Measurements from ENCODE around the gene COL8A1.
"Not testable (repeated sequence)": the region's sequence is repeated elsewhere in the genome, so short reads cannot be mapped to it uniquely, and the experiment has no call there.

The COL8A1 gene

DNA sequence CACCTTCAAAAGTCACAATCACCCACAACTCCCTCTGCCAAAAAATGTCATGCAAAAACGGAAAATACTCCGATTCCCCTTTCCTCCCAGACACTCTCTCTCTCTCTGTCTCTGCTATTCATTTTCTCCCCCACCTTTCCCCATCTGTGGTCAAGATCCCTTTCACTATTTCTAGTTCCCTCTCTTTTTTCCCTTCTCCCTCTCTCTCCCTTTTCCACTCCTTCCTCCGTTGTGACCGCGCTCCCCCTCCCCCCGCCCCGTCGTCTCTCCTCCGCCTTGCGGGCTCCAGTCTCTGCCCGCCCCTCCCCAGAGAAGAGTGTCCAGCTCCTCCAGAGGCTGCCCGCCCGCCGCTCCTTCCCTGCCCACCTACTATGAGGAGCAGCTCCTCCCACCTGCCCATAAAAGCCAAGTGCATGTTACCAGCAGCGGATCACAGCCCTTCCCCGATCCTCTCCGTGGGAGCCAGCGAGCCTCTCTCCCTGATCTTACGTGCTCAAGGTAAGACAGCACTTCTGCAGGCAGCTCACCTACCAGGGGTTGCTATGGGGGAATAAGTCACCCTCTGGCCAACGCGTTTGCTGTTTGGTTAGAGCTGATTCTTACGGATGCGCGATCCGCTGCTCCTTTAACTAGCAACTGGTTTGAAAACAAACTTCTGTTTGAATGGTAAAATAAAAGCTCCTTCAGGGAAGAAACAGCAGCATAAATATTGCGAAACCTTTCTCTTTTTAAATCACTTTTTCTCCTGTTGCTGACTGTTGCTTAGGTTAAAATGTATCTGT lies at the start of gene COL8A1:
TSS of gene COL8A1 (plus strand) at position 428 of the 782 bp plus-strand sequence. CDS start 152,089 bp downstream, outside the sequence.
- no peak for DNase-seq

DNA sequence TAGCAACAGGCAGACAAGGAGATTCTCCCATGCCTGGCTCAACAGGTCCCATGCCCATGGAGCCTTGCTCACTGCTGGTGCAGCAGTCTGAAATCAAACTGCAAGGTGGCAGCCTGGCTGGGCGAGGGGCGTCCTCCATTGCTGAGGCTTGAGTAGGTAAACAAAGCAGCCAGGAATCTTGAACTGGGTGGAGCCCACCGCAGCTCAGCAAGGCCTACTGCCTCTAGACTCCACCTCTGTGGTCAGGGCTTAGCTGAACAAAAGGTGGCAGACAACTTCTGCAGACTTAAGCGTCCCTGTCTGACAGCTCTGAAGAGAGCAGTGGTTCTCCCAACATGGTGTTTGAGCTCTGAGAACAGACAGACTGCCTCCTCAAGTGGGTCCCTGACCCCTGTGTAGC lies 49.2 kb upstream of the COL8A1 start:
- DNase-seq, result not testable (repeated sequence)

DNA sequence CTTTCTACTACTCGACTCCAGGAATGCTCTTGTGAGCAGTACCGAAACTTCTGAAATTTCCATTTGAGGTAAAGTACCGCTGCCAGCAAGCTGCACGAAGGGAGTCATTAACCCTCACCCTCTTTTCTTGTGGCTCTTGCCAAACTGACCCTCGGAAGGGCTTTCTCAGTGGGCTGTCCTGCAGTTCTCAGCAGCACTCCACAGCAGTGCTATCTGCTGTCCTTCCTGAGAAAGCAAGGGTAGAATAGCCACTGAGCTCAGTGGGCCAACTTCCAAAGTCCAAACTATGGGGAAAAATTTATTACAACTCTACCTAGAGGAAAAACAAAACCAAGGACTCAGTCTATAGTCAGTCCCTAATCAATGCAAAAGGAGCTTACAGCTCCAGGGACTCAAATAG lies 38.5 kb upstream of the COL8A1 start:
- no peak for DNase-seq

DNA sequence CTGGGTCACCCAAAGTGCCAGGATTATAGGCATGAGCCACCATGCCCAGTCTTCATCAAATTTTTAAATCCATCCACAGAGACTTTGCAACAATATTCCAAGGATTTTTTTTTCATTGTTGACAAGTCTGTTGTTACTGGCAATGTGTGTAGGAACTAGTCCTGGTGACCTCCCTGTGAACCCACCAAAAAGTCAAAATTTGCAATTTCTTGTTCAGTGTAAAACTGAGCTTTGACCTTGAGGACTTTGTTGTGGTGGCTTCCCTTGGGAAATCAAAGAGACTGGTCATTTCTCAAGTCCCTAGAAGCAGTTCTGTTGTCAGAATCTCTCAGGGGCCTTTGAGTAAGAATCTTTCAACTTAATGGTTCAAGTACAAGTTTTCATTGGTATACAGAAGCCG lies 36.9 kb upstream of the COL8A1 start:
- no peak for DNase-seq

DNA sequence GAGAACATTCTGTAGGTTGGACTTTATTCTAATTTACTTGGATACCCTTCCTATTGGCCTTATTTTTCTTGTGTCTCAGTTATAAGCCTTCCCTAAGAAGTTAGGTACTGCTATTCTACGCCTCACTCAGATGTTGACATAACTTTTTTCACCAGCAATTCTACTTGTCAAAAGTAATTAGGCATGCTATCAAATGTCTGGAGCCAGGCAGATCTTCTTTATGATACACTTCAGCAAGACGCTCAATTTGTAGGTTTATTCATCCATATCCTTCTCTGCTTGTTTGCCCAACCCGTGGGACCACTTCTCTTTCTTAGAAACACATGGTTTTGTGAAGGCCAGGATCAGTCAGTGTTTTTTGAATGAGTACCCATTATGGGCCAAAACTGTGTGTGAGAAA lies 36.2 kb upstream of the COL8A1 start:
- DNase-seq, result no peak

DNA sequence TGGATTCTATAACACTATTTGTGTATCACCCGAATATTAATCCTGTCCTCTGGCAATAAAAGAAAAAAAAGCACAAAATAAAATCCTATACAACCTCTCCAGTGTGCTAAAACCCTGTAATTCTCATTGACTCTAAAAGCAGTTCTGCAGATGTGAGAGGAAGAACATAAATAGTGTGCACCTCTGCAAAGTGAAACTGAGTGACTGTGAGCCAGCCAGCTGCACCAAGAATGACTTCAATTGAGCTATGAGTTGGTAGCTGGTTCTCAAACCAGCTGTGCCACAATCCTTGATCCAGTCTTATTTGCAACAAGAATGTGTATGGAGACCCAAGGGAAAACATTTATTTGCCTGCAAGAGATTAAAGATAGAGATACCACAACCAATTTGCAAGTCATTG lies 31.2 kb upstream of the COL8A1 start:
- DNase-seq, result no peak

DNA sequence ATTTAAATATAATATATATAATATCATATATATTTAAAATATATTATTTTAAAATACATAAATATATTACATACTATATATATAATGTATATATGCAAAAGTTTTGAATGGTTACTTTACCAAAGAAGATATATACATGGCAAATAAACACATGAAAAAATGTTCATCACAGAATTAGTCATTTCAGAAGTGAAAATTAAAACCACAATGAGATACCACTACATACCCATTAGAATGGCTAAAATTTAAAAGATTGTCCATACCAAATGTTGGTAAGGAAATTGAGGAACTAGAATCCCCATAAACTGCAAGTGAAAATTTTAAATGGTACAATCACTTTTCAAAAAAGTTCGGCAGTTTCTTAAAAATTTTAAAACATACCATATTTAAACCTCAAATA lies 23.6 kb upstream of the COL8A1 start:
- no peak for DNase-seq

DNA sequence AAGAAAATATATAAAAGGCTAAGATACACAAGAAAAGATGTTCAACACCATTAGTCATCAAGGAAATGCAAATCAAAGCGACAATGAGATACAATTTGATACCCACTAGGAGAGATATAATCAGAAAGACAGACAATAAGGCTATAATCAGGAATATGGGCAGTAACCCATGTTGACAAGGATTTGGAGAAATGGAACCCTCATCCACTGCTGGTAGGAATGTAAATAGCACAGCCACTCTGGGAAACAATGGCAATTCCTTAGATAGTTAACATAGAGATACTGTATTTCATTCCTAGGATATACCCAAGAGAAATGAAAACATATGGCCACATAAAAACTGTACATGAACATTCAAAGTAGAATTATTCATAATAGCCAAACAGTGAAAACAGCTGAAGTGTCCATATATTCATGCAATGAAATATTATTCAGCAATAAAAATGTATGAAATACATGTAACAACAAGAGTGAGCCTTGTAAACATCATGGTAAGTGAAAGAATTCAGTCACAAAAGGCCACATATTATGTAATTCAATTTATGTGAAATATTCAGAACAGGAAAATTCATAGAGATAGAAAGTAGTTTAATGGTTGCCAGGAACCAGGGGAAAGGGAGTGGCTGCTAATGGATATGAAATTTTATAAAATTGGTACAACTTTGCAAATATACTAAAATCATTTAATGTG lies 18.2 kb upstream of the COL8A1 start:
- no peak for DNase-seq

DNA sequence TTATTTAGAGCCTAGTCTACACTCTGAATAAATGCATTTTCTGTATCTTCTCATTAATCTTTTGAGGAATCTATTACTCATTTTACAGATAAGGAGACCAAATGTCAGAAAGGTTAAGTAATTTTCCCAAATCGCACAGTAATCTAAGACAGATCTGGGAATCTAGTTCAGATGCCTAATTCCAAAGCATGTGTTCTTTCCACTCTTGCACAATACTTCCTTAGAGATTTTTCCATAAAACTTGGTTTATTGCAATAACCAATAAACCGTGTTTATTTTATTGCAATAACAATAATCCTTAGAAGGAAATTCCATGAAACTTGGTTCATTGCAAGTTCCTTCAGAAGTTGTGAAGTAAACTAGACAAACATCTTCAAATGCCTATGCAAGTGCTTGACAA lies 17.4 kb upstream of the COL8A1 start:
- DNase-seq, result no peak

DNA sequence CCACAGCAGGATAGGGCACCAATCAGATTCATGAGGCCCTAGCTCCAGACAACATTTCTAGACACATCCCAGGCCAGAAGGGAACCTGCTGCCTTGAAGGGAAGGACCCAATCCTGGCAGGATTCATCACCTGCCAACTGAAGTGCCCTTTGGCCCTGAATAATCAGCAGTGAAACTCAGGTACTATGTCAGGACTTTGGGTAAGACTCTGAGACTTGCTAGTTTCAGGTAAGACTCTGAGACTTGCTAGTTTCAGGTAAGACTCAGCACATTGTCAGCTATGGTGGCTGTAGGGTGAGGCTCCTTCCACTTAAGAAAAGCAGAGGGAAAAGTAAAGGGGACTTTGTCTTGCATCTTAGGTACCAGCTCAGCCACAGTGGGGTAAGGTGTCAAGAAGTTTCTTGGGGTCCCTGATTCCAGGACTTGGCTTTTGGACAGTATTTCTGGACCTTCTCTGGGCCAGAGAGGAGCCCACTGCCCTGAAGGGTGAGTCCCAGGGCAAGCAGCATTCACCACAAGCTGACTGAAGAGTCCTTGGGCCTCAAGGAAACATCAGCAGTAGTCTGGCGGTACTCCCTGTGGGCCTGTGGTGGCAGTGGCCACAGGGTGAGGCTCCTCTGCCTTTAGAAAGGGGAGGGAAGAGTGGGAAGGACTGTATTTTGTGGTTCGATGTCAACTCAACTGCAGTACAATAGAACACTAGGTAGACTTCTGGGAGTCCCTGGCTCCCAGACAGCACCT lies 13.7 kb upstream of the COL8A1 start:
- DNase-seq, result no peak

DNA sequence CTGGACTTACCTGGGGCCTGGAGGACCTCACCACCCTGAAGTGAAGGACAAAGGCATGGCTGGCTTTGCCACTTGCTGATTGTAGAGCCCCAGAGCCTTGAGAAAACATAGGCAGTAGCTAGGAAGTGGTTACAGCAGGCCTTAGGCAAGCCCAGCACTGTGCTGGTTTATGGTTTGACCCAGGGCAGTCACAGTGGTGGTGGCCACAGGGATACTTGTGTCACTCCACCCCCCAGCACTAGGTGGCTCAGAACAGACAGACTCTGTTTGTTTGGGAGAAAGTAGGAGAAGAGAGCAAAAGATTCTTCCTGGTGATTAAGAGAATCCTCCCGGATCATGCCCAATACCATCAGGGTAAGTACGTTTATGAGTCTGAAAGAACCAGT lies 13.2 kb upstream of the COL8A1 start:
- DNase-seq, result no peak

DNA sequence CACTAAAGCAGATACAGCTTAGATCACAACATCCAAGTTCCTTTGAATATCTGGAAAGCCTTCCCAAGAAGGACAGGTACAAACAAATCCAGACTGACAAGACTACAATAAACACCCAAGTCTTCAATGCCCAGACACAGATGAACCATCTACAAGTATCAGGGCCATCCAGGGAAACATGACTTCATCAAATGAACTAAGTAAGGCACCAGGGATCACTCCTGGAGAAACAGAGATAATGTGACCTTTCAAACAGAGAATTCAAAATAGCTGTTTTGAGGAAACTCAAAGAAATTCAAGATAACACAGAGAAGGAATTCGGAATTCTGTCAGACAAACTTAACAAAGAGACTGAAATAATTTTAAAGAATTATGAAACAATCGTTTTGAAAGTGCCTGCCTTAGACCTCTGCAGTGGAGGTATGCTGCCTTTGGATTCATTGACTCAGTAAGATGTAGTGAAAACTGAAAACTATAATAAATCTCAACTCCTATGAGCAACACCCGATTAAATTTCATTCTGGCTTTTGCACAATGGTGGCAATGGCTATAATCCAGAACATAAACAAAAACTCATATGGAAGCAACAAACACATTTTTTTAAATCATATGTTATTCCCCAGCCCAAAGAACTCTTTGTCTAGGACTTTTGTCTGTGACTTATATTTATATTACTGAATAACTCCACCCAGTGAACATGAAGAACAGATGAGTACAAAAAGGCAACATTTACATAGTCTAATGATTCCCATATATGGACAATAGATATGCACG lies 12.6 kb upstream of the COL8A1 start:
- no peak for DNase-seq

DNA sequence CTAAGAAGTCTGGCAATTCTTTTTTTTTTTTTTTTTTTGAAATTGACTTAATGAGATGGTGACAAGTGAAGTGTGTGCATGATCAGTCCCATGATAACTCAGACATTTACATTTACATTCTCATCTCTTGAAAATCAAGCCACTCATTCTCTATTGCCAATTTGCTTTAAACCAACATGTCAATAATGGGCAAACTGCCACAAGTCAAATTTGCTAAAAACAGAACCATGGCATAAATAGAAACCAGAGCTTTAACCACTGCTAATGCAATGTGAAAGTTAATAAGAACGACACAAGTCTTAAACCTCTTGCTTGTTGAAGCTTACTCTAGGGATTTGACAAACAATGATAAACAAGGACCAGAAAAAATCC lies 12.0 kb upstream of the COL8A1 start:
- no peak for DNase-seq

DNA sequence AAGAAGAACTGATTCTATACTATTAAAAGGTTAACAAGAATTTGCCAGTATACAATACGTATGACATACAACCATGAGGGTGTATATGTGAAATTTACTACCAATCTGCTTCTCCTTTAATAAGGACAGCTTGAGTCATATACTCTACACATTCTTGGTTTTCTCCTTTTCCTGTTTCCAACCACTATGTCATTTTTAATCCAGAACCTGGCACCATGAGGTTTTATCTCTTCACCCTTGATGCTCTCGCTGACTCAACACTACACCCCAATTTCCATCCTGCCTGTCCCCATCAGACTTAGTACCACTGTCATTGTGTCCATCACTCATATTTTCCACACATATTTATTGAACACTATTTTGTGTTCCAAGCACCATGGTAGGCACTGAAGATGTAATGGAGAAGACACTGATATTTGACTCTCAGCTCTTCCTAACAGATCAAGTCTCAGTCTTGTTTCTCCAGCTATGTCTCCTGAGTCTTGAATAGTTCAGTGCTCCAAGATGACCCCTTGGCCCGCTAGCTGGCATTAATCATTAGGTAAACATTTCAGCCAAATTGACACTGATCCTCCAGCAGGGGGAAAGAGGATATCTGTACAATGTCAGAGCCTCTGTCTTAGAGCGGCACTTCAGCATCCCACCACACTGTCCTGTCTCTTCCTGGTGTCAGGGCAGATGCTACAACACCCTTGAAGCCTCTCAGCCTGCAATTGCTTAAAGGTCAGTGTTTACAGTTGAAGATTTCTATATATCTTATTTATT lies 11.2 kb upstream of the COL8A1 start:
- no peak for DNase-seq

DNA sequence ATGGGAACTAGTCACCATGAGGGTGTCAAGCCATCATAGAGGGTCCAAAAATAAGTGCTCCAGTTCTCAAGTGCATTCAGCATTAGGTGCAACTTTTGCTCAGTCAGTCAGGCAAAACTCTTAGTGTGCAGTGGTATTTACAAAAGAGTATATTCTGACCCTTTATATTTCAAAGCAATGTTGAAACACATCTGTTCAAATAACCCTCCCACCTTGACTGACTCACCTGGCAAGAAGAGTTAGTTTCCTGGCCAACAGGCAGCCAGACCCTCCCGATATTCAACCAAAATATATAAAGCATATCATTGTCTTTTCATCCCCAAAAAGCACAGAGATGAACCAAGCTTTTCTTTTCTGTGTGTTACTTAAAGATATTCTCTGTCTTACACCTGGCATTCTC lies 7.6 kb upstream of the COL8A1 start:
- DNase-seq, result no peak

DNA sequence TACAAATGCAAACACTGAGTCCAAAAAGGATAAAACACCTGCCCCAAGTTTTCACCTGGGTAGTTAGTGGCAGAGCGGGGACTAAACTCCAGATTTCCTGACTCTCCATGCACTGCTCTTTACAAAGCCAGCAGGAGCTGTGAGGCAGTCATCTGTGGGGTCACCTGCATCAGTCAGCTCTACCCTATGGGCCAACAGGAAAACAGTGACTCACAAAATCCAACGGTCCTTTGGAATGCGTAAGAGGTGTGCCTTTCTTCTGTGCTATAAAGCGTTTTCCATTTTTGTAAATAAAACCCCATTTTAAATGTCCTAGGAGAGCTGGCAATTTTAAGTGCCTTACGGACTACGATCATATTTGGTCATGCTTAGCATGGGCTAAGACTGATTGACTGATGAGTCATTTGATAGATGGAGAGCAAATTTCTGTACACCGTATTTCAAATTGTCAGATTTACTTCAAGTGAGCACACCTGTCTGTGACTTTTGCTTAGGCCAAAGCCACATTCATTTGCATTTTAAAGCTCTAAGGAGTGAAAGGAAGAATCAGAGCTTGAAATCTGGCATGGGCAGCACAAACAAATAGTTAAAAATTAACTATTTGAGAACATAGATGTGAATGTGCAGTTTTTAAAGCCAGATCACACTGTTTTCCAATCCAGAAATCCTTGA lies 4.4 kb upstream of the COL8A1 start:
- DNase-seq, result no peak

DNA sequence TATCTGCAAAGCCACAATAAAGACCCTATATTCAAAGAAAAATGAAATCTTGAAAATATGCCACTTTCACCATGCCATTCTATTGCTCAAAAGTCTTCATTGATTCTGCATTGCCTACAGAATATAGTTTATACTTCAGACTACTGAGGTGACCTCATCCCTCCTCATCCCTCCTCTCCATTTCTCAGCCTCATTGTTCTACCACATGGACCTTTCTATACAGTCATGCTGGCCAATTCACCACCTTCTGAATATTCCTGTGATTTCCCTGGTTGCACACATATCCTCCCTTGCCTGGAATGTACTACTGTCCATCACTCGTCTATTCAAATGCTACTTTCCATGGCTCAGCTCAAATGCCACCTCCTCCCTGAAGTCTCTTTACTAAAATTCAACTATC lies 3.5 kb upstream of the COL8A1 start:
- no peak for DNase-seq

DNA sequence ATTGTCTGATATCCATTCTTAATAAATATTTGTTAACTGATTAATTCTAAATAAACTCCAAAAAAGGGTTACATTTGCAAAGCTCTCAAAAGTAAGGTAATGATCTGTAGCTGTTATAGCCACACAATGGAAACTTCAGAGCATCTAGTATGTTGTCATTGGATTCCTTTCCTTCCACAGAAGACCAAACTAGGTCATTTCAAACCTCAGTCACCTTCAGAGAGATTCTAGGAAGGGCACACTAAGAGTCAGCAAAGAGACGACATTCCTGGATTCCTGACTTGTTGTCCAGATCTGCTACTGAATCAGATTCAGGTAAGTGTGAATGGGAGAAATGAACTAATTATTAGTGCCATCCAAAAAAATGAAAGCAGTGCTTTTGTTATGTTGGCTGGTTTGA lies 3.0 kb upstream of the COL8A1 start:
- DNase-seq, result no peak

DNA sequence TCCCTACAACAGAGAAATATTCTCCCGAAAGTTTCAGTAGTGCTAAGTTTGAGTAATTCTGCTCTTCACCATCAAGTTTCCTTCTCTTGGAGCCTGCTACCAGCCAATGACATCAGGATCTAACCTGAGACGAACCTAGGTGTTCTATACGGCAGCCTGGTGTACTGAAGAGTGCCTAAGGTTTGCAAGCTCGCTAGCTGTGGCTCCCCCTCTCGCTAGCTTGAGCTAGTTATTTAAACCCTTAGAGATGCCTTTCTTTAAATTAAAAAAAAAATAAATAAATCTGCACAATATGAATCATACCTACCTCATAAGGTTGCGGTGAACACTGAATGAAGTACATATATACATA lies 1.4 kb upstream of the COL8A1 start:
- DNase-seq, result no peak

DNA sequence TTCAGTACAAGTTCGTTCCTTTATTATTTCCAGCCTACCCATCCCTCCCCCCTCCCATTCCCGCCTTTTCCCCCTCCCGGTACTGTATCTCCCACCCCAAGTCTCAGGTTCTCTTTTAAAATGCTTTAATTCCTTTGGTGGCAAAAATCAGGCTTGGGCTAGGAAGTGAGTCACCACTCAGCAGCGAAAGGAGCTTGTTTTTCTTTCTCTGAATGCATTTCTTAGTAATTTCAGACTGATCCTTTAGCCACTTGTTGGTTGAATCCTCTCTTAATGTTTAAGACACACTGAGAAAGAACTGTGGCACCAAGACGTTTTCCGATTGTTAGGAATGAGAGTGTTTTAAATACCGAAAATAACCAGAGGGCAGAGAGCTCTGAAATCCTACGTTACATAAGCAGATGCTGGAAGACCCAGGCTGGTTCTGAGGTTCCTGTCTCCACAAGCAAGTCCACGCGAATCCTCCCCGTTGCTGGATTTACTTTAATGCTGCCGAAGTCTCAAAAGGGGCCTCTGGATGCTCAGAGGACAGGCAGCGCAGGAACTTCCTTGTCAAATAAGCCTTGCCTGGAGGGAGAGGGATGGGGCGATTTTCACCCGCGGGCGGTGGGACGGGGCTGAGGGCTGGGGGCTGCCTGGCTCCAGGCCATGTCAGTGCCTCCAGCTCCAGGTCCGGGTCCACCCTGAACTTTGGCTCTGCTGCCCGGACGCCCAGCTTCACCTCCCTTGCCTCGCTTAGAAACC lies 854 bp upstream of the COL8A1 start:
- no peak for DNase-seq

DNA sequence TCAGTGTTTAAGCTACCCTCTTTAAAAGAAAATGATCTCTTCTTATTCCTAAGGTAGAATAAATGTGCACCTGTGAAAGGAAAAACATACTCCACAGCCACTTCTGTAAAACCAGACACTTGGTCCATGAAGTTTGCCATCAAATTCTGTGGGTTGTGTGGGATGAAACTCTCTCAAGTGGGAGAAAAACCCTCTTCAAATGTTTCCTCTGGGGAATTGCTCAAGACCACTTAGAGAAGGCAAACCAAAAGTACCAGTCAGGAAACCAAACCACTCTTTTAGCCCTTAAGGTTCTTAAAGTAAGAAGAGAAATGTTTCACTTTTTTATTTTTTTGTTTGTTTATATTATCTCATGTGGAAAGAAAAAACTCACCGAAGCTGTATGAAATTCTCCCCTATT lies 1.2 kb downstream of the COL8A1 start:
- DNase-seq, result no peak

Data from NCI-H1048 (cell line).